H1 (cell line): ENCODE measurements around the gene CDC45. TPM values are rescaled to one million over a fixed set of nuclear protein-coding genes. Genes with fewer than 3 reads are reported as not detected.

Source experiments
- CTCF ChIA-PET: fragments of 300-600 bp; sonication (Branson Sonifier 250); formaldehyde crosslinking; loops from one replicate; lab custom pipeline; 2021; ENCODE audit not compliant: partially characterized antibody; lab: Charles Lee
- POLR2A ChIA-PET: fragments of 300-600 bp; sonication (Branson Sonifier 250); formaldehyde crosslinking; loops from one replicate; lab custom pipeline; 2021; ENCODE audit warnings: inconsistent platforms; ENCODE audit not compliant: partially characterized antibody; lab: Charles Lee
- DNase-seq, 2 experiments: peaks; one replicate each; pipeline versions ENCODE4 v3.0.0 to v3.0.0-alpha.2; 2010 to 2022; ENCODE audit warnings: low spot score in 2 of 2, low read depth in 1 of 2, mixed read lengths in 1 of 2
- FAIRE-seq: peaks from 2 replicates; lab custom pipeline; 2011; peaks lifted over from hg19 to GRCh38; lab: Jason Lieb, UNC
- H2AFZ ChIP-seq: 2 replicates; pipeline ENCODE4 v1.8.1; 2012; ENCODE audit warnings: low read length, inconsistent platforms
- H2AK5ac ChIP-seq: 2 replicates; pipeline ENCODE4 v1.6.1; 2013; ENCODE audit warnings: low read depth, low read length
- H2BK120ac ChIP-seq: replicated peaks from 2 replicates; pipeline ENCODE3; 2013; ENCODE audit warnings: low read depth, low read length, inconsistent platforms
- H2BK12ac ChIP-seq: 2 replicates; pipeline ENCODE4 v1.6.1; 2013; ENCODE audit warnings: low read depth, low read length
- H2BK15ac ChIP-seq: 2 replicates; pipeline ENCODE4 v1.6.1; 2013; ENCODE audit warnings: low read length
- H2BK20ac ChIP-seq: 2 replicates; pipeline ENCODE4 v1.6.1; 2013; ENCODE audit warnings: low read length
- H2BK5ac ChIP-seq: 2 replicates; pipeline ENCODE4 v1.6.1; 2013; ENCODE audit warnings: low read depth, low read length
- H3K14ac ChIP-seq: 2 replicates; pipeline ENCODE4 v1.6.1; 2013; ENCODE audit warnings: inconsistent platforms; ENCODE audit not compliant: insufficient read length
- H3K18ac ChIP-seq: 2 replicates; pipeline ENCODE4 v1.6.1; 2013; ENCODE audit warnings: low read length; ENCODE audit errors: extremely low read depth
- H3K23ac ChIP-seq: 2 replicates; pipeline ENCODE4 v1.6.1; 2013; ENCODE audit warnings: inconsistent platforms; ENCODE audit not compliant: insufficient read length
- H3K23me2 ChIP-seq: 2 replicates; pipeline ENCODE4 v1.6.1; 2013; ENCODE audit warnings: low read depth, low read length
- H3K27ac ChIP-seq: 2 replicates; pipeline ENCODE4 v1.6.1; 2011; ENCODE audit warnings: low read depth, low read length, inconsistent platforms
- H3K27me3 ChIP-seq, 4 experiments: replicated peaks in 1 of 4; 1 replicate in 1 of 4; 2 replicates in 3 of 4; pipeline versions ENCODE4 v1.6.1 to v1.8.1; 2011 to 2013; ENCODE audit warnings: low read length in 3 of 4, mild to moderate bottlenecking in 3 of 4, inconsistent platforms in 2 of 4, mixed read lengths in 2 of 4, moderate library complexity in 1 of 4; ENCODE audit not compliant: control insufficient read depth in 3 of 4, insufficient read depth in 3 of 4; ENCODE audit errors: extremely low read depth in 1 of 4
- H3K36me3 ChIP-seq, 4 experiments: 2 replicates each; pipeline versions ENCODE4 v1.6.1 to v1.8.1; 2011 to 2013; ENCODE audit warnings: mild to moderate bottlenecking in 4 of 4, low read length in 3 of 4, moderate library complexity in 2 of 4, control low read depth in 1 of 4, inconsistent platforms in 1 of 4; ENCODE audit not compliant: insufficient read depth in 4 of 4, control insufficient read depth in 2 of 4
- H3K4ac ChIP-seq: replicated peaks from 2 replicates; pipeline ENCODE3; 2013; ENCODE audit warnings: low read length, low read depth, mixed read lengths, inconsistent platforms; ENCODE audit not compliant: insufficient read length
- H3K4me1 ChIP-seq, 4 experiments: replicated peaks in 1 of 4; 1 replicate in 1 of 4; 2 replicates in 3 of 4; pipeline versions ENCODE4 v1.6.1 to v1.8.1; 2011 to 2013; ENCODE audit warnings: low read length in 3 of 4, inconsistent platforms in 2 of 4, mixed read lengths in 1 of 4; ENCODE audit not compliant: insufficient read depth in 4 of 4, control insufficient read depth in 3 of 4
- H3K4me2 ChIP-seq, 2 experiments: 2 replicates each; pipeline versions ENCODE4 v1.6.1 to v1.8.1; 2011 to 2013; ENCODE audit warnings: low read depth in 2 of 2, low read length in 2 of 2, control low read depth in 1 of 2, inconsistent platforms in 1 of 2, mild to moderate bottlenecking in 1 of 2; ENCODE audit not compliant: insufficient read depth in 1 of 2
- H3K4me3 ChIP-seq, 4 experiments: fragments of 200-600, 300-600 bp in 1 of 4; sonication (generic), shearing (Covaris generic), sonication (Bioruptor Twin) in 1 of 4; 2 replicates each; pipeline versions ENCODE4 v1.5.1 to v1.8.1; 2011 to 2016; ENCODE audit warnings: low read length in 4 of 4, low read depth in 3 of 4, control low read depth in 2 of 4, inconsistent platforms in 2 of 4, mild to moderate bottlenecking in 2 of 4, mixed read lengths in 1 of 4, moderate library complexity in 1 of 4; ENCODE audit not compliant: insufficient read depth in 2 of 4; ENCODE audit errors: extremely low read depth in 1 of 4
- H3K56ac ChIP-seq: replicated peaks from 2 replicates; pipeline ENCODE3; 2013; ENCODE audit warnings: low read depth, mild to moderate bottlenecking, mixed read lengths, low read length, inconsistent platforms; ENCODE audit not compliant: insufficient read length
- H3K79me1 ChIP-seq: 2 replicates; pipeline ENCODE4 v1.6.1; 2013; ENCODE audit warnings: low read depth, low read length, control low read depth
- H3K79me2 ChIP-seq, 2 experiments: 2 replicates each; pipeline versions ENCODE4 v1.6.1 to v1.8.1; 2012 to 2013; ENCODE audit warnings: low read length in 2 of 2, mild to moderate bottlenecking in 2 of 2, inconsistent platforms in 1 of 2; ENCODE audit not compliant: insufficient read depth in 2 of 2, control insufficient read depth in 1 of 2
- H3K9ac ChIP-seq, 4 experiments: replicated peaks in 1 of 4; 1 replicate in 1 of 4; 2 replicates in 3 of 4; pipeline versions ENCODE4 v1.6.1 to v1.8.1; 2011 to 2013; ENCODE audit warnings: low read depth in 3 of 4, low read length in 3 of 4, control low read depth in 2 of 4, mild to moderate bottlenecking in 2 of 4, moderate library complexity in 2 of 4, inconsistent platforms in 1 of 4; ENCODE audit errors: extremely low read depth in 1 of 4
- H3K9me3 ChIP-seq, 2 experiments: 2 replicates each; pipeline versions ENCODE4 v1.6.1 to v1.8.1; 2012 to 2013; ENCODE audit warnings: mild to moderate bottlenecking in 2 of 2, moderate library complexity in 2 of 2, control low read depth in 1 of 2, inconsistent platforms in 1 of 2, low read depth in 1 of 2, low read length in 1 of 2, mixed read lengths in 1 of 2; ENCODE audit not compliant: insufficient read depth in 2 of 2
- H4K20me1 ChIP-seq, 2 experiments: replicated peaks in 1 of 2; 2 replicates each; pipeline versions ENCODE3 to v1.8.1; 2011 to 2013; ENCODE audit warnings: inconsistent platforms in 2 of 2, low read length in 2 of 2, mild to moderate bottlenecking in 1 of 2; ENCODE audit not compliant: insufficient read depth in 2 of 2, control insufficient read depth in 1 of 2
- H4K5ac ChIP-seq: 2 replicates; pipeline ENCODE4 v1.6.1; 2013; ENCODE audit warnings: low read length, low read depth, mixed read lengths, inconsistent platforms; ENCODE audit not compliant: insufficient read length
- H4K8ac ChIP-seq: 2 replicates; pipeline ENCODE4 v1.8.0; 2013; ENCODE audit warnings: mild to moderate bottlenecking, moderate library complexity, low read length, inconsistent platforms; ENCODE audit not compliant: insufficient read depth; ENCODE audit errors: extremely low read depth
- H4K91ac ChIP-seq: replicated peaks from 2 replicates; pipeline ENCODE3; 2013; ENCODE audit warnings: low read length, mixed read lengths, inconsistent platforms; ENCODE audit not compliant: insufficient read length
- ASH2L ChIP-seq: fragments of 200-600, 300-600 bp; sonication (generic); IDR thresholded peaks from one replicate; pipeline ENCODE4 v1.7.1; 2017; ENCODE audit warnings: low read length
- KDM4A ChIP-seq: IDR thresholded peaks from one replicate; pipeline ENCODE4 v1.7.1; 2012; ENCODE audit warnings: low read depth, mild to moderate bottlenecking, moderate library complexity, low read length, inconsistent platforms; ENCODE audit not compliant: severe bottlenecking
- SIX5 ChIP-seq: IDR thresholded peaks from 2 replicates; pipeline ENCODE4 v1.6.1; 2011; ENCODE audit warnings: mild to moderate bottlenecking, low read depth, low read length
- TAF7 ChIP-seq: optimal IDR thresholded peaks from 2 replicates; pipeline ENCODE3; 2011; ENCODE audit warnings: low read depth, mild to moderate bottlenecking, inconsistent platforms, low read length, moderate library complexity, borderline replicate concordance
- TBP ChIP-seq: IDR thresholded peaks from 2 replicates; pipeline ENCODE4 v1.6.1; 2011; ENCODE audit warnings: low read depth, low read length, improper control_type of control experiment
- ZNF274 ChIP-seq: IDR thresholded peaks from 2 replicates; pipeline ENCODE4 v1.7.0; 2012; ENCODE audit warnings: low read length, borderline replicate concordance; ENCODE audit errors: extremely low read depth
- WGBS, 2 experiments: shearing (Covaris generic) in 1 of 2; methylation state at CpG; one replicate each; pipeline versions ENCODE4 v1.1.6 to v1.1.7; 2013 to 2015; ENCODE audit warnings: low lambda C conversion rate in 2 of 2, mixed read lengths in 2 of 2, inconsistent platforms in 1 of 2, low coverage in 1 of 2, missing lambda C conversion rate in 1 of 2; ENCODE audit not compliant: insufficient replicate concordance in 2 of 2, insufficient coverage in 1 of 2, insufficient read length in 1 of 2; ENCODE audit errors: extremely low coverage in 1 of 2, missing lambda C conversion rate in 1 of 2; 5-methylcytosine and 5-hydroxymethylcytosine counted together
- polyA plus RNA-seq, 7 experiments: library from polyadenylated mRNA; depleted of rRNA in 3 of 7; stranded (reverse) in 5 of 7; unstranded in 2 of 7; fragments of >200 nt in 5 of 7; fragments of 200-250 nt in 2 of 7; gene quantifications; 1 replicate in 5 of 7; 2 replicates in 1 of 7; 4 replicates in 1 of 7; pipeline versions ENCODE4 v1.2.1 to v1.2.3, GENCODE V29; 2011 to 2013; ENCODE audit warnings: missing spikeins in 2 of 7, mixed read lengths in 2 of 7
- total RNA-seq: library from RNA; stranded (reverse); fragmentation: NEBNext Ultra II Directional; extraction: Animal tissue kit (Norgen Biotek cat#: 25700); gene quantifications from 2 replicates; pipeline ENCODE4 v1.2.1, GENCODE V29; 2021

CDC45 gene
- total and polyA plus RNA-seq, 2 of the 8 experiments (the other 6 are each of a cell fraction or from before 2014, with no cell fraction given) = 31.9 to 37.7 TPM

- no peaks in the 10 kb centered on the region; the same call in 1 of the 2 replicates for H3K79me1 ChIP-seq
- no peak overlapping the region for H3K4ac ChIP-seq
- no peak overlapping the region for H2BK15ac ChIP-seq
- no peak overlapping the region for H3K9ac ChIP-seq
- no peak overlapping the region for H4K5ac ChIP-seq
- FAIRE-seq (no peak), DNase-seq (no peak)
- H3K27me3 ChIP-seq = no peaks in the 10 kb centered on the region
- WGBS, 2 experiments = 91% methylated on average over 5 of the region's 5 CpGs; no CpG with 5 or more reads in 1 of the 2 experiments
- H3K4me3 ChIP-seq = no peak overlapping the region
- peaks cover 0 to 3% of the 10 kb centered on the region in 2 experiments for H4K20me1 ChIP-seq
- no peak overlapping the region for H3K18ac ChIP-seq
- H2BK12ac ChIP-seq = no peak overlapping the region
- H2BK5ac ChIP-seq = no peak overlapping the region
- H2BK120ac ChIP-seq = no peak overlapping the region
- no peak overlapping the region for H3K27ac ChIP-seq
- H3K4me1 ChIP-seq = no peaks in the 10 kb centered on the region
- no peak overlapping the region for H3K14ac ChIP-seq
- H3K4me2 ChIP-seq = no peak overlapping the region
- H3K79me2 ChIP-seq = no peaks in the 10 kb centered on the region
- H3K9me3 ChIP-seq = no peaks in the 10 kb centered on the region
- no peak overlapping the region for H2AK5ac ChIP-seq
- H4K8ac ChIP-seq = no peak overlapping the region
- no peak overlapping the region for H2AFZ ChIP-seq
- H4K91ac ChIP-seq = no peak overlapping the region
- POLR2A ChIA-PET = interaction anchor here (1.4 kb wide), 1 partner anchor 14 kb away, joined by 3 read pairs; no protein-coding TSS in a partner anchor
- no peak overlapping the region for H3K56ac ChIP-seq
- peaks cover 11 to 49% (median 25%) of the 10 kb centered on the region in 4 experiments; a peak in 7 of 8 replicates for H3K36me3 ChIP-seq
- CTCF ChIA-PET = interaction anchor here (0.7 to 1.3 kb wide), 3 partner anchors 12 to 1708 kb away, joined by 3 to 4 read pairs (median 4); no protein-coding TSS in a partner anchor
- H2BK20ac ChIP-seq = no peak overlapping the region
- H3K23me2 ChIP-seq = no peaks in the 10 kb centered on the region
- H3K23ac ChIP-seq = no peak overlapping the region
- no peak for TF ChIP-seq TAF7
- TF ChIP-seq SIX5 = no peak
- TF ChIP-seq KDM4A = no peak
- TF ChIP-seq ZNF274 = no peak
- no peak for TF ChIP-seq ASH2L
- TF ChIP-seq TBP = no peak
Measured at GRCh38 chr22:19490628-19491230, 11.0 kb downstream of the CDC45 start.
